ENCODE data around the gene SLC48A1. TPM values are rescaled to one million over a fixed set of nuclear protein-coding genes. Genes with fewer than 3 reads are reported as not detected.

The SLC48A1 gene
- 10 to 100 TPM; 16.7 to 67.4 (median 52.2) TPM for polyA plus RNA-seq (ENCODE audit: insufficient read length in 4 of 4)

DNA sequence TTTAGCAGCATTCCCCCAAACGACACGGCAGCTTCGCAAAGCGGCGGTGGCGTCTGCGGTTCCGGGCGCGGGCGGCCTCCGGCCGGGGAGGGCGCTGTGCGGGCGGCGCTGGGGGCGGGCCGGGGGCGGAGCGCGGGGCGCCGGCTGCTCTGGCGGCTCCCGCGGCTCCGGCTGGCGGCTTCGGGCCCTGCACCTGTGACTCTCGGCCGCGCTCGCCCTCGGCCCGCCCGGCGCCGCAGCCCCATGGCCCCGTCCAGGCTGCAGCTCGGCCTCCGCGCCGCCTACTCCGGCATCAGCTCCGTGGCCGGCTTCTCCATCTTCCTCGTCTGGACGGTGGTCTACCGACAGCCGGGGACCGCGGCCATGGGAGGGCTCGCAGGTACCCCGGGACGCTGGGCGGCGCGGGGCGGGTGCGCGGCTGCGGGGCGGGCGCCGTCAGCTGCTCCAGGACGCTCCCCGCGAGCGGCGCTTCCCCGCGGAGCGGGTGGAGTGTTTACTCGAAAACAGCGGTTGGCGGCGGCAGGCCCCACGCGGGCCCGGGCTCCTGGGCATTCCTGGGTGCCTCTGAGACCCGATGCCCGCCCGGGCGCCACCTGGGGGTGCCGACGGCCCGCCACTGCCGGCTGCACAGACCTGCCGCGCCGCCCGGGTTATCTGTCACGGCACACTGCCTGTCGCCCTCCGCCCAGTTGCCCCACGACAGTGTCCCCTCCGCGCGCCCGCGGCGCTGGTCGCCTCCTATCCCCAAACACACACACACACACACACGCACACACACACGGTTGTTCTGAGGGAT lies at the start of gene SLC48A1:
SLC48A1 (plus strand) TSS at position 177 of the 796 bp plus-strand sequence; CDS start at position 244, 67 bp downstream.
- DNase-seq (ENCODE audit: low read depth in 4 of 4, low spot score in 3 of 4) = no peak

DNA sequence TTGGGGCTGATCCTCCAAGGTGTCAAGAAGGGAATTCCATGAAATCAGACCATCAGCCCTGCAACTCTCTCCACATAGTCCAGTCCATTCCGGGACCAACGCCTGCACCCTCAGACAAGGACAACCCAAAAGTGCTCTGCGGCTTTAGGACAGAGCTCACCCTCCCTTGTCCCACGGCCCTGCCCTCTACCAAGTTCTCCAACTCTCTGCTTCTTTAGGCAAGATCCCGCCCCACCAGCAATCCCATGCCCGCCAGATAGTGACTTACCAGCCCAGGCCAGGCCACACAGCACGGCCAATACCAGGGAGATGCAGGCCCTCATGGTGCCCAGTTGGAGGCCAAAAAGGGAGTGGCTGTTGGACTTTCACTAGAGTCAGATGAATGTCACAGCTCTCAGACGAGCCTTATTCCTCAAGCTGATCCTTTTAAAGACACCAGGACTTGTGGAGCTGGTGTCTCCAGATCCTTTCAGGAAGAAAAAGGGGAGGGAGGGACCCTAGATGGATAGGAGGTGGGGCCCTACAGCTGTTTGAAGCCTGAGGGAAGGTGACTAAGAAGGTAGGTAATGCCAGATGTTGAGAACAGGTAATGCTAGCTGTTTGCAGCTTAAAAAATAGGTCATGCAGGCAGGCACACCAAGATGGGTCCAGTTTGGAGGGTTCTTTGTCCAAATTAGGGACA lies 47.8 kb upstream of the SLC48A1 start, which contains the start of gene ENDOU:
ENDOU (minus strand) TSS at position 400 of the 682 bp plus-strand sequence; CDS start at position 323, 77 bp downstream.
- no peak for DNase-seq (ENCODE audit: low read depth in 4 of 4, low spot score in 3 of 4)

DNA sequence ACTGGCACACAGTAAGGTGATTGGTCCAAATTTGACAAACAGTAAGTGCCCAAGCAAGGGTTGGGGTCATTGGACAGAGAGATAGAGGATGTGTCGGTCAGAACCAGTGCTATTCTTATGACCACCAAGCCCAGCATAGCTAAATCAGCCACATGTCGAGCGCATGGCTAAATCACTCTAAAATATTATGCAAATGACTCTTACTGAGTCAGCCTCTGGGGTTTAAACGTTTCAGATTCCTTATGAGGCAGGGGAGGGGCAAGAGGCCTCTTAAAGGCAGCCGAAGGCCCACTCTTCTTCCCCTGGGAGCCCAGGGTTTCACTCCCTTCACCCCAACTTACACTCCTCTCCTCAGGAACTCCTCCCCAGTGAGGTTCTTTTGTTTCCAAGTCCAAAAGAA lies 47.1 kb upstream of the SLC48A1 start:
- no peak for DNase-seq (ENCODE audit: low read depth in 4 of 4, low spot score in 3 of 4)

DNA sequence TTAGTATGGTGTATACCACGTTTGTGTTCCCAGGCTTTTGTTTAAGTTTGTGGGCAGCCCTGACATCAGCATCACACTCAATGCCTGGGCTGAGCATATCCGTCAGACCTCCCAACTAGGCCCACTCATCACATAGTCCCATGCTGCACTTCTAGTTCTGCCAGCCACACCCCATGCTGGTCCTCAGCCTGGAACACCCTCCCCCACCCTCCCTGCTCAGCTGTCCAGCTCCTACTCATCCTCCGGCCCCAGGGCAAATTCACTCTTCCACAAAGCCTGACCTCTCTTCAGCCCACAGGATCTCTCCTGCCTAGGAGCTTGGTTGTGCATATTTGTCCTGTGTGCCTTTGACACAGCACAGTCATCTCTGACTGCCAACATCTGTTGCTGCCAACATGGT lies 43.8 kb upstream of the SLC48A1 start:
- DNase-seq (ENCODE audit: low read depth in 4 of 4, low spot score in 3 of 4) = no peak

DNA sequence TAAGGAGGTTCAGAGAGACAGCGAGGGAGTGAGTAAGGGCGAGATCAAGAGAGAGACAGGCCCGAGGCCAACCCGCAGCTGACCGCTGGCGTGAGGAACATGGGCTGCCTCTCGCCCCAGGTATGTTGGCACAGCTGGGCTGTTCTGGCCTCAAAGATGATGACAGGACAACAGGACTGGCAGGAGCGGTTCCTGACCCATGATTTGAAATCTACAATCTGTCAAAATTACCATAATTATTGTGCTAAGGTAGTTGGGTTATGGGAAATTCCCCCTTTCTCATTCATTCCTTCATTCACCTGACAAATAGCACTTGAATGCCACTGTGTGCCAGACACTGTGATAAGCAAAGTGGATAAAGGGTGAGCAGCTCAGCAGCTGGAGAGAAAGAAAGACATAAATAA lies 42.7 kb upstream of the SLC48A1 start:
- no peak for DNase-seq (ENCODE audit: low read depth in 4 of 4, low spot score in 3 of 4)

DNA sequence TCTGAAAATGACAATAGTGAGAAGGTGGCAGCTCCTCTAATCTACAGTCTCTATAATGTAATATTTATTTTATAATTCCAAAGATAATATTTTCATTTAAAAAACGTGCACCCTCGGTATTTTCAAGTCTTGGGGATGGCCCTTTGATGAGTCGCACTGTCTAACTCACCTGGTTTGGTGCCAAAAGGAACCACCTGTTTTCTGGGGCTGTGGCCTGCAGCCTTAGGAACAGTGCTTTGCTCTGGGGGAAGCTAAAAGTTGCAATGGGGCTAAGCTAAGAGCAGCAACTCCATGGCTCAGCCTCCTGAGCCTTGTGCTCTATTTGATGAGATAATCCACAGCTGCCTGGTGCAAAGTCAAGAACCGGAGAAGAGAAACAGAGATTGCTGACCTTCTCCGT lies 41.3 kb upstream of the SLC48A1 start:
- DNase-seq (ENCODE audit: low read depth in 4 of 4, low spot score in 3 of 4) = no peak

DNA sequence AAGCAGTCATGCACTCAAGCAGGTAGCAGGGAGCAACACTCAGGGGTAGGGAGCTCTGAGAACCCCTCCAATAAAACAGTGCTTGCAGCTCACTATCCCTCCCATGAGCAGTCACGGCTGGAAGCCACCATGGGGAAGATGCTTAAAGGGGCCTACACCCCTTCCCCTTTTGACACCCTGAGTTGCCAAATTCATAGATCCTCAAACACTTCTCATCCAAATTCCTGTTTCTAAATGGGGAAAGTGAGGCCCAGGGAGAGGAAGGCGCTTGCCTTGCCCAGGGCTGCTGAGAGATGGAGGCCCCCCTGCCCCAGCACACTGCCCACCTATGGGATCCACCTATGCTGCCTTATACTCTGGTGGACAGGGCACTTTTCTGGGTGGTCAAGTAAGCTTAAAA lies 40.5 kb upstream of the SLC48A1 start:
- no peak for DNase-seq (ENCODE audit: low read depth in 4 of 4, low spot score in 3 of 4)

DNA sequence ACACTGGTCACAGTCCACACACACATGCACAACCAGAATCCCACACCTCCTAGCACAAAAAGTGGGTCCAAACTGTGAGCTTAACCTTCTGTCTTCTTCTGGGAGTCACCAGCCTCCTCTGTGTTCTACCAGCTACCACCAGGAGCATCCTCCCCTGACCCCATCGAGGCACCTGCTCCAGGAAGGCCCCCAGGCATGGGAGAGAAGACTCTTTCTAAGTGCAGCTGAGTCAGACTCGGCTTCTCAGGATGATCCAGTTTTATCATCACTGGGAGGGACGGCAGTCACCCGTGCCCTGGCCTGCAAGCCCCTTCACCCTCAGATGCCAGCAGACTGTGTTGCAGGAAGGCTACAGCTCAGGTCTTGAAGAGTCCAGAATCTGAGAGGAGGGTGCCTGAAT lies 39.9 kb upstream of the SLC48A1 start:
- DNase-seq (ENCODE audit: low read depth in 4 of 4, low spot score in 3 of 4) = no peak

DNA sequence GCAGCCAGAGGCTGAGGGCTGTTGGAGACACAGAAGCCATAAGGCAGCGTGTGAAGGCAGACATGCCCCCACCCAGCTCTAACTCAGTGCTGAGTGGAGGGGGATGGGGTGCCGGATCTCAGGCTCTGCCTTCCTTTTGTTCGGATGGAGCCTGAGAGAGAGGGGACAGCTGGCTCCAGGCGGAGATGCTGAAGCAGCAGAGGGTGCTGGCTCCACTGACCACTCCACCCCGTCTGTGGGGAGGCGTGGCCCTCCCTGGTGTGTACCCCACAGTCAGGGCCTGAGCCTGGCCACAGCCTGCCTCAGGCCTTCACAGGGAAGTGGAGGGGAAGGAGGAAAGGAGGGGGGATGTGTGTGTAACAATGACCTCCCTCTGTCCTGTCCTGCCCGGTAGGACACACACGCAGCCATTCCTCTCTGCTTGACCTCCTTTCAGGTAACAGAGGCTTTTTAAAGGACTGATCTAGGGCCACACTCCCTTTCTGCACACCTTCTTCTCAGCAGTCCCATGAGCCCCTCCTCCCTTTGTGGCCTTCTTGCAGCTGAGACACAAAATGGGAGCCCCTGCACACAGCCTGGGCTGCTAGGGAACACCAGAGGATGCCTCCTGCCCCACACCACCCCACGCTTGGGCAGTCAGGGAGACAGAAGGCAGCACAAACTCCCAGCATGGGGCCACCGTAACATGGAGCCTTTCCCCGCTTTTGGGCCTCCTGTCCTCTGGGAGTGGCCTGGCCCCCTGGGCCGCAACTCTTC lies 38.1 kb upstream of the SLC48A1 start:
- DNase-seq (ENCODE audit: low read depth in 4 of 4, low spot score in 3 of 4) = no peak

DNA sequence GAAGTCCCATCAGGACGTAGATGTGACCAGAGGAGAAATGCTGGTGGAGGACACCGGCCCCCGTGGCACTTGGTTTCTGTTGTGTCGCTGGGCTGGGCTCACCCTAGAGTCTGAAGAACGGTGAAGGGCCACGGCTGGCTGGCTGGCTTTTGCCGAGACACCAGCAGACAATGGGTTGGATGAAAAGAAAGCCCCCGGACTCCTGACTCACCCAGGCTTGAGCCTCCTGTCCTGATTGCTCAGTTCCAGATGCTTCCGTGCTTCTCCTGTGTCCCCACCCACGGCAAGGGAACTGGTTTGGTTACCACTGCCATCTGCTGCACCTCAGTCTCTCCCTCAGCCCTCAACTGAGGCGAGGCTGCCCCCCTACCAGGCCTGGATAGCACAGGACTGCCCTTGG lies 37.4 kb upstream of the SLC48A1 start:
- no peak for DNase-seq (ENCODE audit: low read depth in 4 of 4, low spot score in 3 of 4)

DNA sequence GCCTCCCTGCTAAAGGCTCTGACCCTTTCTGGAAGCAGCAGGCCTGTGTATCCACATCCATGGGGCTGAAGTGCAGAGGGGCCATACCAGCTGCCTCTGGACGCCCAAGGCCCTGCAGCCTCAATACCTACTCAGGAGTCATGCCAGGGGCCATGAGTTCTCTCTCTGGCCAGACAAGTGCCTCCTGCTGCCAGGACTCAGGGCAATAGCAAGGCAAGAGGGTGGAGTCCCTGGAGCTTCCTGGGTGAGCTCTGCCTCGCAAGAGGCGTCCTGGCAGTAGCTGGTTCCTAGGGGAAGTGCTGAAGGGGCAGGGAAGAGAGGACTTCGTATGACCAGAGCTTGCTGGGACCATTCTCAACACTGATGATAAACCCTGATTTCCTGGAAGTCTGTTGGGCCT lies 36.8 kb upstream of the SLC48A1 start:
- no peak for DNase-seq (ENCODE audit: low read depth in 4 of 4, low spot score in 3 of 4)

DNA sequence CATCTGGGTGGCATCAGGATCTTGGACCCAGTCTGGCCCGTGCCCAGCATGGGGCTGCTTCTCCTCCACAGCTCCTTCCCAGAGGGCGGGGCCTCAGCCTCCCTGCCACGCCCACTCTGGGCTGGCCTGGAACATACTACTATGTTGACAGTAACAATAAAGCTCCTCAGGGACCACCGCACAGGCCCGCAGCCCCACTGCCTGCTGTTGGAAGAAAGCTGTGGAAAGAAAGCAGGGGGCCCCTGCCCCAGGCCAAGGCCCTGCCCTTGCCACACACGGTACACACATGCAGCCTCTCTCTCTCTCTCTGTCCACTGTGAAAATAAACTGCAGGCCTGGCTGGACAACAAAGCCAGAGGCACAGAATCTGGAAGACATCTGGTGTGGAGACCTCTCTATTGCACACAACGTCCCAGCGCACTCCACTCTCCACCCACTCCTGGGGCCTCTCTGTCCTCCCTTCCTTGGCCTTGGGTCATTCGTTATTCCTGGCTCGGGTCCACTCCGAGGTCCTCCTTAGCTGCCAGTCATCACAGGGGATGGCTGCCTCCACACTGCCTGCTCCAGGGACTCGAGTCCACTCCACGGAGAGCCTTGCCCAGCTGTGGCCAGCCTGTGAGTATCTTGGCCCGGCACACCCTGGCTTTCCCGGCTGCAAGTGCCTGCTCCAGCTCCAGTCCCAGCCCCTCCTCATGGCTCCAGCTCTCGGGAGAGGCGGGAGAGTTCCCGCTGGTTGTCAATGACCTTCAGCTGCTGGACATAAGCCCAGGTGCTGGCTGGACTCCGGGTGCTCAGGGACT lies 36.0 kb upstream of the SLC48A1 start:
- no peak for DNase-seq (ENCODE audit: low read depth in 4 of 4, low spot score in 3 of 4)

DNA sequence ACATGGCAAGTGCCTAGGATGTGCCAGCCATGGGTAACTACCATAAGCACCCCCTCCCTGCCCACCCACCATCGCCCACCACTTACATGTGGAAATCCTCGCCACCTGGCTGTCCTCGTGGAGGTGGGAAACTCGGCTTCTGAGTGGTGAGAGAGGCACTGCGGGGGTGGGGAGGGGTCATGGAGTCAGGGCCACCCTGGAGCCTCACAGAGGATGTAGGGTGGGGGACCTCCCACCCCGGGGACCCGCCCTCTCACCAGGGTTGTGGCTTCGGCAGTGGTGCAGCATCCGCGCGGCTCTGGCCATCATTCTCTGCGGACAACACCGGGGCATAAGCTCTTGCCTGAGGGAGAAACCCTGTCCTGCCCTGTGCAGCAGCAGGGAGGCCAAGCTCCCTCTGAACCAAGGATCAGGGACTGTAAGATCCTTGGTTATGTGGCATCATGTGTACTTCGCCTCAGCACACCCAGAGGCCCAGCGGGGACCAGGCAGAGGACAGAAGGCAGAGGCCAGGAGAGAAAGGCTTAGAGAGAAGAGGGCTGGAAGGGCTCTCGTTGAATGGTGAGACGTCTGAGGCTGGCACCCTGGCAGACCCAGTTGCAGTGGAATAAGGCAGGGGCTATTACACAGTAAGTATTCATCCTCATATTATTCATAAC lies 35.0 kb upstream of the SLC48A1 start:
- DNase-seq (ENCODE audit: low read depth in 4 of 4, low spot score in 3 of 4) = no peak

DNA sequence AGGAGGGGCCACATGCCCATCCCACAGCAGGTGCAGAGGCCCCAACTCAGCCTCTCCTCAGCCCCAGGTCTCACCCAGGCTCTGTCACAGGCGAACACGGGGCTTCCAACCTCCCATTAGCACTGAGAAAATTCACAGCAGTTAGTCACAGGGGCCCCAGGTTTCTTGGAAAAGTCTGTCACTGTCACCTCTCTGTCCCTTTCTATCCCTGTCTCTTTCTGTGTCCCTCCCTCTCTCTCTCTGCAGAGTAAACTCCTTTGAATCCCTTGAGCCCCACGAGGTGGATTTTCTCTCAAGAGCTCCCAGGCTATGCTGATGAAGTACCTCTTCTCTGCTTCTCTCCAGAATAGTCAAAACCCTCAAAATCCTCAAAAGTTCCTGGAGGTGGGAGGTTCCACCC lies 33.7 kb upstream of the SLC48A1 start:
- no peak for DNase-seq (ENCODE audit: low read depth in 4 of 4, low spot score in 3 of 4)

DNA sequence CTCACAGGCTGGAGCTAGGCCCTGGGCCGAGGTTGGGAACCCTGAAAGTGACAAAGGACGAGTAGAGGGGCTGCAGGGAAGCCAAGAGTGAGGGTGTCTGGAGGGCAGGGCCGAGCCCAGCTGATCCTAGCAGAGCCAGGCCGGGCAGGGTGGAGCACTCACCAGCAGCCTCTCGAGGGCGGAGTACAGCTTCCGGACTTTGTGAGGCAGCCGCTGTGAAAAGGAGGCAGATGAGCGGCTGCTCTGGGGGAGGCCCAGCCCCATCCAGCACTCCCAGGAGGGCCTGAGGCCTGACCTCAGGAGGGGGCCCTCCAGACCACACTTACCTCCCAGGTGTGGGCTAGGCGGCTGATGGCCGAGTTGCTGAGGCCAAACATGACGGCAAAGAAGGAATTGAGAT lies 33.1 kb upstream of the SLC48A1 start:
- DNase-seq (ENCODE audit: low read depth in 4 of 4, low spot score in 3 of 4) = no peak

DNA sequence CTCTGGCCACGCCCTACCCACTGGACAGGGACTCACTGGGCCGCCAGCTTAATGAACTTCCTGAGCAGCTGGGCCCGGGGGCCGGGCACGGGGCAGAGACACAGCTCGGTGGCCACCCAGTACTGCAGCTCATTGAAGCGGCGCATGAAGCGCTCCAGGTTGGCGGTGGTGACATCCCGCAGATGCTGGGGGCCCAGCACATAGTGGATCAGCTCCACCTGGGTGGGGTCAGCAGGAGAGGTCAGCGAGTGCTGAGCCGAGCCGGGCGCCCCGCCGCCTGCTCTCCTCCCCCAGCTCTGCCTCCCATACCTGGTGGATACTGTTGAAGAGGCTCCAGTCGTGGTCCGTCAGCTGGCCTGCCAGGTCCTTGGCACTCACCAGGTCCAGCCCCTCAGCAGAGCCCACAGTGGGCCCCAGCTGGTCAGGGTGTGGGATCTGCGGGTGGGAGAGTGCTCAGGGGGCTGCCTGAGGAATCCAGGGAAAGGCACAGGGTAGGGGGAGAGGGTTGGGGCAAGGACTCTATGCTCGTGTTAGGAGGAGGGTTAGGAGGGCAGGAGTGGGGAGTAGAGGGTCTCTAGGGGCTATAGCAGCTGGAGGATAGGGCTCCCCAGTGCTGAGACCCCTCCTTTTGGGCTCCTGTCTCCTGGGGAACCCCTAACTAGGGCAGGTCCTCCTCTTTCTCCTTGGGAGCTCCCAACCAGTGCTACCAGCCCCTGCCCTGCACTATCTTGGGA lies 32.3 kb upstream of the SLC48A1 start:
- DNase-seq (ENCODE audit: low read depth in 4 of 4, low spot score in 3 of 4) = no peak

DNA sequence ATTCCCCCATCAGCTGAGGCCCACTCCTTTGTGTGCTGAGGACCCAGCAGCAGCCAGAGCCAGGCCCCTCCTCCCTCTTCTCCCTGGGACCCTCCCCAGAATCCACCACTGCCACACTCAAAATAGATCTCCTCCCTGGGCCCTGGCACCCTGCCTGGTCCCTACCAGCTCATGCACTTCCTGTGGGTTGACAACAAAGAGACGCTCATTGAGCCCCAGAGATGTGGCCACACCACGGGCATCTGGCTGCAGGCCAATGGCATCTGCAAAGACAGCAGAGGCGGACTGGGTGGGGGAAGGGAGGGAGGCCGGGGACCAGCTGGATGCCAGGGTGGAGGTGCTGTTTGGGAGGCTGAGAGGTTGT lies 31.7 kb upstream of the SLC48A1 start:
- DNase-seq (ENCODE audit: low read depth in 4 of 4, low spot score in 3 of 4) = no peak

DNA sequence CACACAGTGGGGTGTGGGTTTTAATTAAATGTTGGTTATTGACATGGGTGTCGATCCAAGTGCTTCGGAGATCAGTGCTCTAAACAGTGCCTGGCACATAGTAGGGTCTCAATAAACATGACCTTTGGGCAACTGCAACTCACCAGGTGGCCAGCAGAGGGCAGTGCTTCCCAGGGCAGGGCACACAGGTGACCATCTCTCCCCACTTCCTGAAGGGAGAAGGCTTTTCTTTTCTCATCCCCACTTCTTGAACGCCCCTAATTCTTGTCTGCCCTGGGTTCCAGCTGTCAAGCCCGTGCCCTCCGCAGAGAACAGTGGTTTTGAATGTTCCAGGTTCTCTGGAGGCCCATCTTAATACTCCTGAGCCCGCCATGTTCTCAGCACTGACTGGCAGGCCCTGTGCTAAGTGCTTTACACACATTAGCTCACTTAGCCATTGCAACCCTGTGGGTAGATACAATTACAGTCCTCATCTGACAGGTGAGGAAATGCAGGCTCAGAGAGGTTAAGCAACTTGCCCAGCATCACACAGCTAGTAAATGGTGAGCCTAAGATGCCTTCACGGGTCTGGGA lies 30.7 kb upstream of the SLC48A1 start:
- DNase-seq (ENCODE audit: low read depth in 4 of 4, low spot score in 3 of 4) = no peak

DNA sequence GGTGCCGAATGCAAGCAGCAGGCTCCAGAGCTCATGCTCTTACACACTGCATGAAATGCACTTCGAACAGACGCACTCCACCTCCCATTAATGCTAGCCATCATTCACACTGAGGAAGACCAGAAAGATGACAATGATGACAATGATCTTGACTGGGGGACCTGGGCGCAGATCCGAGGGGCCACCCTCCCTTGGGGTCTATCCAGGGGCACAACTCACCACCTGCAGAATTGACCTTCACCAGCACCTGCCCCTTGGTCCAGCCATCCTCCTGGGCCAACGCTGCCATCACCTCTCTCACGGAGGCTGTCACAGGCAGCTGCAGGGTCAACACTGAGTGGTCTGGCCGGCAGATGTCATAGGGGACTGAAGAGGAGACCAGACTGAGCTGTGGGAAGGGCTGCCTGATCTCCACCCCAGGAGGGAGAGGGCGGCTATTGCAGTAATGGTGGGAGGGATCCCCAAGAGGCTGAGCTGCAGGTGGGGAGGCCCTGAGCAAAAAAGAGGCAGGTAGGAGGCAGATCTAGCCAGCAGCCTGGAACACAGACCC lies 29.7 kb upstream of the SLC48A1 start:
- no peak for DNase-seq (ENCODE audit: low read depth in 4 of 4, low spot score in 3 of 4)
